ENCODE results near the gene AP2M1.

DNA sequence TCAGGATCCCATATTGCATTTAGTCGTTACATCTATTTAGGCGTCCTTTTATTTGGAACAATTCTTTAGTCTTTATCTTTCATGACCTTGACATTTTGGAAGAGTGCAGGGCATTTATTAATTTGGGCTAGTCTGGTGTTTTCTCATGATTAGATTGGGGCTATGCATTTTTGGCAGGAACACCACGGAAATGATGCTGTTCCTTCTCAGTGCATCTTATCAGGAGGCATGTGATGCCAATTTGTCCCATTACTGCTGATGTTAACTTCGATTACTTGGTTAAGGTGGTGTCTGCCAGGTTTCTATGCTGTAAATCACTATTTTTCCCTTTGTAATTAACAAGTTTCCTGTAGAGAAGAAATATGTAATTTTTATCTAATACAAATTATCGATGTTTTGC is 36.6 kb downstream of the AP2M1 start:
- TF ChIP-seq POLR2A (IDR thresholded peaks at IDR 0.05), result no peak
- TF ChIP-seq POLR2AphosphoS5 (IDR thresholded peaks at IDR 0.05), result no peak

Measured in breast epithelium (tissue), 3 donors.